Hematopoietic multipotent progenitor cell treated with erythropoietin and hydrocortisone succinate and interleukin-3 and kit ligand, for 17 days (in vitro differentiated cells): ENCODE data around the gene CDK6.

Experiments used
- DNase-seq: peaks from one replicate; pipeline ENCODE4 v3.0.0-alpha.2; 2015; ENCODE audit warnings: low spot score

The CDK6 gene

DNA sequence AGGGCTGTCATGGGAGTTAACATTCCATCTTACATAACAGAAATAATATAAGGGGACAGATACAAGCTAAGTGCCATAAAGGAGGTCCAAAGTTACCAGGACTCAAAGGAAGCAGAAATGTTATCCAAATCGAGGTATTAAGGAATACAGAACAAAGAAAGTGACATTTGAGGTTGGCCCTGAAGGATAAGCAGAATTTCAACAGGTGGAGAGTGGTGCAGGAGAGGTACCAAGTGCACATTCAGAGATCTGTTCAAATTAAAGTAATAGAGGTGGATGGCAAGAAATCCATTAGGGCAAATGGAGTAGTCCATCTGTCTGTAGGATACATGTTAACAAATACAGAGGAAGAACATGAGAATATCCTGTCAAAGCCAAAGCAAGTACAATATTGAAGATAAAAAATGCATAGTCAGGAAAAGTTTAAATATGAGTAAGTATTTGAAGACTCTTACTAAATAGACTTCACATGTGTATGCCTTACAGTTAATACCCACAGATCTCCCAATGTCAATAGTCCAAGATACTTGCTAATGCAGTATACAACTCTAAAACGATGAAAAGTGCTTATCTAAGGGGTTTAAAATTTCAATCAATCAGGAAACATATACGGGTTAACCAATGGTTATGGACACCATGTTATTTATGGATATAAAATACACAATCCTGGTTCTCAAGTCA lies 10.0 kb downstream of the CDK6 start:
- no peak for DNase-seq

DNA sequence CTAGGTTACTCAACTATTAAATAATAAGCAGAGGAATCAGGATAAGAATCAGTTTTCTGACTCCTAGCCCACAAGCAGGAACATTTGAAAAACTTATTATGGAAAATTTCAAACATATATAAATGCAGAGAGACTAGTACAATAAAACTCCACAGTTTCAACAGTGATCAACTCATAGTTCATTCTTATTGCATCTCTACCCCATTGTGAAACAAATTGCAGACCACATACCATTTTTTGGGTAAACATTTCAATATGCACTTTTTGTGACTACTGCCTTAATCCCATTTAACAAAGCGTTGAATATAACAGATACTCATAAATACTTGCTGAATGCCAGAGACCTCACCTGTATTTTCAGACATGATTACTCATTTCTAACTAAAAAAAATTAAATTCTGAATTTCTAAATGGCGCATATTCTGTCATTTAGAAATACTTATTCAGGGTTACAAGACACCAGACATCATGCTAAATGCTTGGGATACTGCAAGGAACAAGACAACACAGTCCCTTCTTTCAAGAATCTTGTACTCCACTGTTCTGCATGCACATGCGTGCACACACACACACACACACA lies 11.4 kb downstream of the CDK6 start:
- DNase-seq = no peak

DNA sequence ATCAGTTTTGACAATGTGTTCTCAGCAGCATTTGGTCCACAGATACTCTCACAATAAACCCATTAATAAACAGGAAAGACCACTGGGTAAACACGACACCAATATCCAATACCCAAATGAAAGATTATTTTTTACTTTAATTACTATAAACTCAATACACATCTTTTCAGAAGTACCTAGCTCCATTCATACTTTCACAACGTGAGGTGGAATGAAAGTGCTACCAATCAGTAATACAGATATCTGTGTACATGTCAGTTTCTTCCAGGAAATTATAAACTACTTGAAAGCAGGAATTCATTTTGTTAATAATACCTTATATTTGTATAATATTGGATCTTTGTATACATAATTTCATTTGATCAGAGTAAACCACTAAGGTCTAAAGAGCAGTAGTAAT lies 11.9 kb downstream of the CDK6 start:
- DNase-seq = no peak

DNA sequence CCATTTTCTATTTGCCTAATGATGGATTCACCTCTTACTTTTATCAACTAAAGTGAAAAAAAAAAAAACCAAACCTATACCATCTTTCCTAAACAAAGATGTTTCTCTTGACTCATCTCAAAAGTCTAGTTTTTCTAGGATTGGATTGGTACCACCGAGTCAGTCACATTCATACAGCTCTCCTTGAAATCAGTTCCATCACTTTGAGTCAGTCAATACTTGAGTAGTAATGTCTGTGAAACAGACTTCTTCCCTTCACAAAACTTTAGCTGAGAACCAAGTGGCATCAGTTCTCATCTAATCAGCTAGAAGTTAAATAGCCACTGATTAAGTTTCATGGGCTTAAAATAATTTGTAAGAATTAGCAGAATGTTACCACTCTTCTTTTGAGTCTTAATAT lies 13.3 kb downstream of the CDK6 start:
- DNase-seq = no peak

DNA sequence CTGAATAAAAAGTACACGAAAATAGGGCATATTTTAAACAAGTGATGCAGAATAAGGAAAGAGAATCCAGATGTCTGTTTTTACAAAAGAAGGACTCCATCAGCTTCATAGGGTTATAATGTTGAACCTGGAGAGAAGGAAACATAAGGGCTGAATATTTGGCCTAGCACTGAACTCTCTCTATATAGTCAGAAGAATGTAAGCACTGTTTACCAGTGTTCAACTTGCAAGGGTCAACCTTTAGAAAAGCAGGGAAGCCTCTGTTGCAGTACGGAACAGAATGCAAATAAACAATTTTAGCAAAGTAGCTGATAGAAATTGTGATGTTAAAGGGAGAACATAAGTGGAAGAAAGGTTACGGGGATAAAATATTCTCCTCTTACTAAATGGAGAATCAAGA lies 16.2 kb downstream of the CDK6 start:
- DNase-seq = no peak

DNA sequence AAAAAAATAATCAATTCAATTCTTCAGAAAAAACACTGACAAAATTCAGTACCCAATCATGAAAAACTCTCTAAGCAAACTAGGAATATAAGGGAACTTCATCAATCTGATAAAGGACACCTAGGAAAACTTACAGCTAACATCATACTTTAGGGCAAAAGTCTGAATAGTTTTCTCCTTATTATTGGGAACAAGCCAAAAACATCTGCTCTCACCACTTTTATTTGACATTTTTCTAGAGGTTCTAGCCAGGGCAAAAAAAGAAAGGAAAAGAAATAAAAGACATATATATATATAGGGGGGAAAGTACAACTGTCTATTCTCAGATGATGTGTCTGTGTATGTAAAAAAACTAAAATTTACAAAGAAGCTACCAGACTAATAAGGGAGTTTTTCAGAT lies 19.0 kb downstream of the CDK6 start:
- no peak for DNase-seq

DNA sequence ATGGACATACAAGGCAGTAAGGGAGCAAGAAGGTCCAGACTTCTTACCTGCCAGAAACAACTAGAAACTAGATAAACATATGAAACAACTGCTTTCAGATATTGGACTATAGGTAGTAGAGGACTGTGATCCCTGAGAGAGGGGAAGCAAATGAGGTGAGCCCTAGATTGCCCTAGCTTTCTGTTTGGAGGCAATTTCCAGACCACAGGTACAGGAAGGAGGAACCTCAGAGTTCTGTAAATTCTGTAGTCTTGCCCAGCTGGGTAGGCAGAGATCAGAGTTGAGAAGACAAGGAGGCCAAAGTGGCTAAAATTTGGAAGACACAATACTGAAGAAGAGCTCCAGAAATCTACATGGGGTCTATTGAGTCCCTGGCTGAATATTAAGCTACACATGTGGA lies 21.0 kb downstream of the CDK6 start:
- no peak for DNase-seq

DNA sequence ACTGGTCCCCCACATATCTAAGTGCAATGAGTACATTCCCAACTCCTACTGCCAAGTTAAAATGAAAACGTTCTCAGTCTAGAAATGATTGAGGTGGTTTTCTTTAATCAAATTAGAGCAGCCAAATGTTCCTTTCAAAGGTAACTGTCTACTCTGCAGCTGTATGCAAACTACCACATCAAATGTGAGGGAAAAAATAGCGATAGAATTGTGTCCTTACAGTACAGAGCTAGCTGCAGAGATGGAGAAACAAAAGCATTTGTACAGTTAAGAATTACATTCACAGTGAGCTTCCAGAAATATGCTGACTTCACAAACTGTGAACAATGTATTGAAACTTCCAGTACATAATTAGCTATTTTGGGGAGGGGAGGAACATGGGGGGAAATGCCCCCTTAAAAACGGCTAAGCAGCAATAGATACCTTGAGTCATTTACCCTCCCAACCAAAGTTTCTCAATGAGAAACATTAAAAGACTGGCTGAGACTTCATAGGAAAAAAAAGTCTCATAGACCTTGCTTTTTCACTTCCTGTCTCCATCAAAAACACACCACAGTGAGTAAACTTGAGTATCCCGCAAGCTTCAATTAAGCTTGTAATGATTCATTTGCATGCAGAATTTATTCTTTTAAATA lies 22.9 kb downstream of the CDK6 start:
- no peak for DNase-seq

DNA sequence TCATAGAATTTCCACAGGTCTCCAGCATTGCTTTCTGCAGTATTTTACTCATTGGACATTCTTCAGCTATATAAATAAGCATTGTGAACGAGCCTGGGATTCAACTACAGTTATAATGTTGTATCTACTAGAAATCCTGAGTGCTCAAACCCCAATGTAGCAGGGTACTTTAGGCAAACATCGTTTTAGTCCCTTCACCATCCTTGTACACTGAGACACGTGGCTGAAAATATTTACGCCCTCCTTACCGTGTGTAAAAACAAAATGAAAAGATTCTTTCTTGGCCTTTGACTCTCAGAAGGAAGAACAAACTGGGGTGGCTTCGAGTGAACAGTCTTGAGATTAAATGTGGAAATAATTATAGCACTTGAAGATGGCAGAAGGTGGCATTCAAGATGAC lies 25.2 kb downstream of the CDK6 start:
- DNase-seq = no peak

DNA sequence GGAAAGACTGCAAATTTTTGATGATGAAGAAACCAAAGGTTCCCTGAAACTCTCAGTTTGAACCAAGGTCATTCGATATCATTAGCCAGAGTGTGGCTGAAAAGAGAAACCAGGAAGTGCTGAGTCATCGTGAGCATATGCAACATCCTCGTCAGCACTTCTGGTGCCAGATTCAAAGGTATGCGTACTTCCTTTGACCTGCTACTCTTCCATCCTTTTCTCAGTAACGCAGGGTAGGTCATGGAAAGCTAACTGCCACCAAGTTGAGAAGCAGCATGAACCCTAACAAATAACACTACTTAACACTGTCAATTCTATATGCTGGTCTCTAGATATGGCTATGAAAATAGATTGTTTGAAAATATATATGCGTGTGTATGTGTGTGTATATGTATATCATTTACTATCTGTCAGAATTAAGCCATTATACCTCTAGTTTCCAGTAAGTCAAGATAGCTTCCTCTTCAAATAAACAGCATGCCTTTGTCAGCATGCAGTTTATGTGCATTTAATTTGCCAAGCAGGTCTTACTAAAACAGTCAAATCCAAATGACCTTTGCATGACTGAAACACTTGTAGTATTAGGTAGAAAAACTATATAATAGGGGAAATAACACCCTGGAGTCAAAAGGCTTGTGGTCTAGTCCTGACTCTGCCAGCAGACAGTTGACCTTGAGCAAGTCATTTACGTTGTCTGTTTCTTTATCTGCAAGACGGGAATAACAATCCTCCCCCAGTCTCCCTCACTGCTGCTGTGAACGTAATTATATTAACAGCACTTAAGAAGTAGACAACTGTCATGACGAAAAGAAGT lies 26.4 kb downstream of the CDK6 start:
- peak; percentile 88 for DNase-seq

DNA sequence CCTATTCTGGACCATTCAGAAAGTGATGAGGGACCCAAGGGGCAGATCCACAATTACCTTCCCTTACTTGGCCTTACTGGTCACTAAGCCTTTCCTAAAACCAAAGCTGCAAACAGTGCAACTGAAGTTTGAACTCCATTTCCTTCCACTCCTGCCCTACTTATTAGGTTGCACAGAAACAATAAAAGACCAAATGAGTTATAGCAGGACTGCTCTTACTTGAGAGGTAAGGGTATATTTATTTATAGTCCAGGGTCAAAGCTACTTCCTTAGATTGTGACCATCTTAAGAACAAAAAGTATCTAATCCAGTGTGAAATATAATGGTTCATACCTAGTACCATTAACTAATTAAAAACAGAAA lies 27.0 kb downstream of the CDK6 start:
- DNase-seq = no peak

DNA sequence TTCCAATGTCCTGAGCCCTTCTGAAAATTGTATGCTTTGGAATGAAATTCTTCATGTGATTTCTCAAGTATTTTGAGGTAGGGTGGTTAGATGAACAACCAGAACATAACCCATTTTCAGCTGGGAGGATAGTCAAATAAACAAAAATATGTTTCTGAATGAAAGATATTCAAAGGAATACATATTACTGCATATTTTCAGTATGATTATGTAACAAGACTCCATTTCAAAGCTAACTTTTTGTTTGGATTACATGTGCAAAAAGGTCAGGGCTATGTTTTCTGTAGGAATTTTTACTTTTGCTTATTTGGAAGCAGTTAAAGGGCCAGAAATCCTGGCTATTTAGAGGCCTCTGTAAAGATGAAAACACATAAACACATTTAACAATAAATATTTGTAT lies 27.7 kb downstream of the CDK6 start:
- no peak for DNase-seq

DNA sequence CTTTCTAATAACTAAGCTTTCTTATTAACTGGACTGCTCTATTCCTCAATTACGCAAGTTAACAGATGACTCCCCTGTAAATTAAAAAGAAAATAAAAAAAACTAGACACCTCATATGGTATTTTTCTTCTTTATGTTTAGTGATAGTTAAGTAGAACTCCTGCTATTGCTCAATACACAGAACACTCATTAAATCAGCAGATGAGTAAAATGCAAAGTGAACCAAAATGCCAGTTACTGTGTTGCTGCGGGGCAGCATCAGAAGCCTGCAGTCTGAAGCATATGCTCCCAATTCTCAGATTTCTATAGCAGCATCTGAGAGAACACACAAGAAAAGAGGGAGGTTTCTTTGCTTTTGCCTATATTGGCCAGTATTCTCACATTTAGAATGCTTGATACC lies 28.4 kb downstream of the CDK6 start:
- no peak for DNase-seq

DNA sequence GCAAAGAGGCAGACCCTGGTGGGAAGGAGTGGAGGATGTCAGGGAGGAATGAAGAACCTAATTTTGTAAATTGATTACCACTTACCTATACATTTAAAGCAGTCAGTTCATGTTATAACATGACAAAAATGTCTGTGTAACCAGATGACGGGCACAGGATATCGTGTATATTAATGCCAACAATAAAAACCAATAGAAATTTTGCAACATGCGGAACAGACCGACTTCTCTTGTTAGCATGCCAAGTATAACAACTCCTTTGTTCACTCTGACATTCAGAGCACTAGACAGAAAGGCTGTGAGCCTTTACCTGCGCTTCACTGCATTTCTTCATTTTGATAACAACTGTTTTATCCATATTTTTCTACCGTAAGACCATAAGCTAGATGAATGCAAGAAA lies 29.9 kb downstream of the CDK6 start:
- no peak for DNase-seq

DNA sequence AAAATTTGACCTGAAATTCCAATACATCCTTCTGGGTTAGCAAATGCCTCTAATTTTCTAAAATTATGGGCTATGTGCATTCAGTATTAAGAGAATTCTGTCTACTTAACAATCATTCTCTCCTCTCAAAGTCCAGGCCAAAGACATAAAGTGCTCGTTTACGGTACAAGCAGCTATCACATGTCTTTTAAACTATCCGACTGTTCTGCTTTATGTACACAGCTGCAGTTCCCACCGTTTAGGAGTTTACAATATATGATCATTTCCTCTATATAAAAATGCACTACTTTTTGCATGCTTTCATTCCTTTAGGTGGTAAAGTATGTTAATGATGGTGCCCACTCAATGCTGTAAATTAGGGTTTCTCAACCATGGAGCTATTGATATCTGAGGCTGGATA lies 34.0 kb downstream of the CDK6 start:
- no peak for DNase-seq

DNA sequence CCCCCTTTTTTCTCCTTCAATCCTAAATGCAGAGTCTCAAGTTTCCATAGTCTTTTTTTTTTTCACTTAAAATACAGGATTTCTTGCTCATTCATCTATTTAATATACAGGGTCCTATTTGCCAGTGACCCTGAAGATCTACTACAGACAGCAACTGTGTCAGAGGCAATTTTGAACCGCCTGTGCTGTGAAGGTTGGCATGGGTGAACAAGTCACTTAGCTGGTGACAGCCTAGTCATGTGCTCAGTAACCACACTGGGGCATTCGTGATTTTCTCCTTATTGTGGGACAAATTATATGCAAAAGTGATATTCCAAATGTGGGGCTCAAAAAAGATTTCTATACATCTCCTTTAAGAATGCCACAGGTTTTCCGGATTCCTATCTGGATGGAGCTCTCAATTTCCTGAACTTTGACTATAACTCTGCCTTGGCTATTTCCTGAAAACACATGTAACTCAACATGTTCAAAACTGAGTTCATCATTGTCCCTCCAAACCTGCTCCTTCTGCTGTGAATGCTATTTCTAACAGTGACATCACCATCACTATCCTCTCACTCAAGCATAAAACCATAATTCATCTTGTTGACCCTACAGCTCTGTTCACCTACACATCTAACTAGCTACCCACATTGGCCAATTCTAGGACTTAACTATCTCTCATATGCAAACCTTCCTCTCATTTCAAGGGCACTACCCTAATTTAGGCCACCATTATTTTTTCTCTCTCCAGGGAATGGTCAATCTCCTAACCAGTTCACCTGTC lies 36.7 kb downstream of the CDK6 start:
- no peak for DNase-seq

DNA sequence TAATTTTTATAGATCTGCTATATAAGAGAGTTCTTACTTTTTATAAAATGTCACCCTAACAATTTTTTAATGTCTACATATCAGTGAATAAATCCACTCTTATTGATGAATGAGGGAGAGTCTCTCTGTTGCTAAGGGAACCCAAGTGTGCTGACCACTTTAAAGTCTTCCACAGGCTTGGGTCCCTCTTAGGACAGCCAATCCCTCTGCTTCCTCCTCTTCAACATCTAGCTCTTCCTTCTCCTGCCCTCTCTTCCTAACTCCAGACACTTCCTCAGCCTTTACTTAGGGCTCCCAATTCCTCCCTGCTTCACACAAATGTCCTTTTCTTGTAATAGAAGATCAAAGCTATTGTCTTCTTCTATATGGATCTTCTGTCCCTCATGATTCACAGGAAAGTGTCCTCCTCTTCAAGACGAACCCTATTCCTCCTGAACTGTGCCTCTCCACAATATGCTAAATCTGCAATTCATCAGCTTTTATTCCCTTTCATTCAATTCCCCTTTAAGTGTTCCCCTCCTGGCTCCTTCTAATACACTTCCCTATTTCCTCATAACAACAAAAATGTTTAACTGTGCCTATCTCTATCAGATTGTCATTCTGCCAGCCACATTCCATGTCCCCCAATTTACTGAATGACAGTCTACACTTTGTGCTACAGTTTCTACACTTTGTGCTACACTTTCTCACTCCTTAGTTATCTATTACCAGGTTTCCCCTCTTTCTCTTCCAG lies 37.7 kb downstream of the CDK6 start:
- no peak for DNase-seq

DNA sequence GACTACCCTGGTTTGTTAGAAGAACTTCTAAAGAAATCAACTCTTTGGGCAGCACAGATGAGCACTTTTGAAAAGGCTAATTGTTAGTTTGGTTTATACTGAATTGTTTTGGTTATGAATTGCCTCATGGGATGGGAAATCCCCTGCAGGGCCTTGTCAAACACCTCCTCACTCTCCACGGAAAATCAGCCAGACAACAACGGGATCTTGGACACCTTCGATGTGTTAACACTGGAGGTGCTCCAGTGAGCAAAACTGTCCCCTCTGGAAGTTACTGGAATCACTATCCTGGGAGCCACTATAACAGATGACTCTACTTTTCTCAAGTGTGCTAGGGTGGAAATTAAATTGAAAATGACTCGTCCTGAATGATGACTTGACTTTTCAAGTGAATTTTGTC lies 38.7 kb downstream of the CDK6 start:
- DNase-seq = no peak

DNA sequence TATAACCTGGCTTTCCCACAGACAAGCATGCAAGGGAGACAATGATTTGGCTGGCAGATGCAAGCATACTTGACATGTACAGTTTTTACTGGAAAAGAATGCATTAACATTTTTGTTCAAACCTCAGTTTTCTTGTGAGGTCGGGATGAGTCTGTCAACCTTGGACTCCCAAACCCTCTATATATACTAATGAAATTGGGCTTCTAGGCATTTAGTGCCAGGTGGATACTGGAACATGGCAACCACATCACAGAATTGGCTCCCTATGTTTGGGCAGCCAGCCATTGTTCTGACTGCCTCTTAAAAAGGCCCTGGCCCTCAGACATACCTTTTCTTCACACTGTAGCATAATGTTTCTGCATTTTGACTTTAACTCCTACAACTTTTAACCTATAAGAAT lies 39.1 kb downstream of the CDK6 start:
- no peak for DNase-seq

DNA sequence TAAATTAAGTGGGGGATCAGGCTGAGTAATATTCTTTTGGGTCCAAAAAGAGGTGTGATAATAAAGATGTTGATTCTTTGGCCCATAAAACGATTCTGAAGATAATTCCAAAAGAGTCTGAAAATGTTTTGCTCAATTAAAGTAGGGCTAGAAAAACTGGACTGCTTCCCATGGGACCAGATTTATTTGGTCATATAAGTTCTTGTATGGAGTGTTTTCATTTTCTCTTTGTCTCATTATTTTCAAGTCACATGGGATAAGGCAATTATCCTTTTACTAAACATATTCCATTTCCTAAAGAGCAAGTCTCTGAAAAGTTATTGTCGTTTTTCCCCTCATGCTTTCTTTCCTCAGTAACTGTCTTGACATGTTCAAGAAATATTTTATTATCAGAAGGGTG lies 41.5 kb downstream of the CDK6 start:
- DNase-seq = no peak

DNA sequence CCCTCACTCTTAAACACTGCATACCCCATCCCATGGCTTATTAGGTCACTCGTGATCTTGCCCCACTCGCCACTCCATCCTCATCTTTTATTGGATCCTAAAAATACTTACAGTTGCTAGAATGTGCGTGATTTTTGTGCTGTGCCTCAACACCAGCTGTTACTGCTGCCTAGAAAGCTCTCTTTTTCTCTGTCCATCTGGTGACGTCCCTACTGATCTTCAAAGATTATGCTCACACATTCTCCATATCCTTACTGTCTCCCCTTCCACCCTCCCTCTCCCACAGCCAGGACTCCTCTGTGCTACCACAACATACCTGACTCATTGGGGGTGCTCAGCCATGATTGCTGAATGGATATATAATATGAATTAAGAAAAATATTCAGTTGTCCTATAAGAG lies 42.0 kb downstream of the CDK6 start:
- no peak for DNase-seq
